Astrocyte (in vitro differentiated cells and primary cell): ENCODE results near the gene CDKAL1. TPM values are rescaled to one million over a fixed set of nuclear protein-coding genes. Genes with fewer than 3 reads are reported as not detected.
"Not testable (repeated sequence)": the region's sequence is repeated elsewhere in the genome, so short reads cannot be mapped to it uniquely, and the experiment has no call there.

ENCODE experiments used
- DNase-seq: peaks from one replicate; pipeline ENCODE4 v3.0.0-alpha.2; 2010; ENCODE audit warnings: low read depth
- FAIRE-seq: peaks from 2 replicates; lab custom pipeline; 2011; peaks lifted over from hg19 to GRCh38; lab: Jason Lieb, UNC
- H2AFZ ChIP-seq: 2 replicates; pipeline ENCODE4 v1.6.0; 2012; ENCODE audit warnings: low read depth, low read length, inconsistent platforms
- H3K27ac ChIP-seq: 2 replicates; pipeline ENCODE4 v1.5.1; 2011; ENCODE audit warnings: low read depth, low read length, inconsistent platforms
- H3K27me3 ChIP-seq: 2 replicates; pipeline ENCODE4 v1.6.0; 2011; ENCODE audit warnings: low read length, inconsistent platforms; ENCODE audit not compliant: insufficient read depth
- H3K36me3 ChIP-seq: 2 replicates; pipeline ENCODE4 v1.5.1; 2011; ENCODE audit warnings: low read length, inconsistent platforms; ENCODE audit not compliant: insufficient read depth
- H3K4me1 ChIP-seq: 2 replicates; pipeline ENCODE4 v1.5.1; 2011; ENCODE audit warnings: low read length, inconsistent platforms; ENCODE audit not compliant: insufficient read depth
- H3K4me2 ChIP-seq: 2 replicates; pipeline ENCODE4 v1.6.0; 2012; ENCODE audit warnings: low read length, inconsistent platforms
- H3K4me3 ChIP-seq: 2 replicates; pipeline ENCODE4 v1.5.1; 2011; ENCODE audit warnings: low read depth, mild to moderate bottlenecking, low read length, inconsistent platforms; ENCODE audit not compliant: insufficient read depth
- H3K79me2 ChIP-seq: 2 replicates; pipeline ENCODE4 v1.6.0; 2012; ENCODE audit warnings: mild to moderate bottlenecking, low read length, inconsistent platforms; ENCODE audit not compliant: insufficient read depth
- H3K9ac ChIP-seq: 2 replicates; pipeline ENCODE4 v1.6.0; 2012; ENCODE audit warnings: mild to moderate bottlenecking, low read length, inconsistent platforms
- H3K9me3 ChIP-seq: 2 replicates; pipeline ENCODE4 v1.5.1; 2012; ENCODE audit warnings: low read depth, mild to moderate bottlenecking, low read length, inconsistent platforms; ENCODE audit not compliant: insufficient read depth
- H4K20me1 ChIP-seq: 2 replicates; pipeline ENCODE4 v1.6.0; 2012; ENCODE audit warnings: low read length, inconsistent platforms; ENCODE audit not compliant: insufficient read depth
- H3K27ac Mint-ChIP-seq: one replicate; pipeline ENCODE4 v1.8.0; 2021; ENCODE audit warnings: mild to moderate bottlenecking, mixed read lengths; ENCODE audit not compliant: unreplicated experiment
- H3K27me3 Mint-ChIP-seq: one replicate; pipeline ENCODE4 v1.8.0; 2021; ENCODE audit warnings: low read depth, mixed read lengths; ENCODE audit not compliant: unreplicated experiment
- H3K36me3 Mint-ChIP-seq: one replicate; pipeline ENCODE4 v1.8.0; 2021; ENCODE audit warnings: low read depth, mixed read lengths; ENCODE audit not compliant: unreplicated experiment
- H3K4me1 Mint-ChIP-seq: one replicate; pipeline ENCODE4 v1.8.0; 2021; ENCODE audit warnings: low read depth, mixed read lengths; ENCODE audit not compliant: unreplicated experiment
- H3K4me3 Mint-ChIP-seq: one replicate; pipeline ENCODE4 v1.8.0; 2021; ENCODE audit warnings: mild to moderate bottlenecking, moderate library complexity, mixed read lengths; ENCODE audit not compliant: unreplicated experiment
- H3K9me3 Mint-ChIP-seq: one replicate; pipeline ENCODE4 v1.8.0; 2021; ENCODE audit warnings: mild to moderate bottlenecking, mixed read lengths; ENCODE audit not compliant: unreplicated experiment
- EZH2 ChIP-seq: IDR thresholded peaks from 2 replicates; pipeline ENCODE4 v1.6.1; 2012; ENCODE audit warnings: mild to moderate bottlenecking, low read length, inconsistent platforms; ENCODE audit not compliant: insufficient read depth
- total RNA-seq: library from RNA; stranded (reverse); gene quantifications from 2 replicates; pipeline ENCODE4 v1.2.1, GENCODE V29; 2021
- TF ChIP-seq, protein P1 (sequence below): IDR thresholded peaks from 2 replicates; pipeline ENCODE4 v1.5.1; 2011; ENCODE audit warnings: low read depth, mild to moderate bottlenecking, inconsistent platforms, low read length, moderate library complexity; ENCODE audit not compliant: insufficient read depth

The CDKAL1 gene
- total RNA-seq, 1 donor from 2014 or later = 13.7 TPM

DNA sequence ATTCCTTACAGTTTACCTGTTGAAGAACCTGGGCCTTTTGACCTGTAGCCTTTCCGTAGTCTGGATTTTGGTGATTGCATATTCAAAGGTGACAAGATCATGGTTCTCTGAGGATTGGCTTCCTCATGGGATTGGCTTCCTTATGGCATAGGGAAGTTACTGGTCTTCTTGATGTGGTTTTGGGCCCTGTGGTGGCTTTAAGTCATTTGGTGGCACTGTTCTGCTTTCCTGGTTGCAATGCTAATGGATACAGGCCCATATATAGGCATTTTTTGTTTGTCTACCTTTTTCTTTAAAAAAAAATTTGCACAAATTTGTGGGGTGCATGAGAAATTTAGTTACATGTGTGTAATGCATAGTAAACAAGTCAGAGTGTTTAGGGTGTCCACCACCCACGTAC, 185.7 kb downstream of the CDKAL1 start:
- no peak overlapping the region for H3K9ac ChIP-seq
- no peak for DNase-seq
- no peaks in the 10 kb centered on the region for H4K20me1 ChIP-seq
- no peaks in the 10 kb centered on the region for H3K9me3 Mint-ChIP-seq
- H3K4me2 ChIP-seq = no peak overlapping the region
- TF ChIP-seq EZH2 = no peak
- H3K27ac ChIP-seq = no peak overlapping the region
- H3K79me2 ChIP-seq = no peaks in the 10 kb centered on the region
- no peaks in the 10 kb centered on the region for H3K4me1 ChIP-seq
- H3K36me3 ChIP-seq = no peaks in the 10 kb centered on the region
- H3K27me3 ChIP-seq = no peaks in the 10 kb centered on the region
- H2AFZ ChIP-seq = no peak overlapping the region
- H3K27ac Mint-ChIP-seq = no peak overlapping the region
- H3K4me1 Mint-ChIP-seq = peaks cover 5% of the 10 kb centered on the region
- no peak for FAIRE-seq
- no peak overlapping the region for H3K4me3 Mint-ChIP-seq
- peaks cover 3% of the 10 kb centered on the region for H3K36me3 Mint-ChIP-seq
- no peaks in the 10 kb centered on the region for H3K9me3 ChIP-seq
- H3K27me3 Mint-ChIP-seq = no peaks in the 10 kb centered on the region
- no peak overlapping the region for H3K4me3 ChIP-seq

DNA sequence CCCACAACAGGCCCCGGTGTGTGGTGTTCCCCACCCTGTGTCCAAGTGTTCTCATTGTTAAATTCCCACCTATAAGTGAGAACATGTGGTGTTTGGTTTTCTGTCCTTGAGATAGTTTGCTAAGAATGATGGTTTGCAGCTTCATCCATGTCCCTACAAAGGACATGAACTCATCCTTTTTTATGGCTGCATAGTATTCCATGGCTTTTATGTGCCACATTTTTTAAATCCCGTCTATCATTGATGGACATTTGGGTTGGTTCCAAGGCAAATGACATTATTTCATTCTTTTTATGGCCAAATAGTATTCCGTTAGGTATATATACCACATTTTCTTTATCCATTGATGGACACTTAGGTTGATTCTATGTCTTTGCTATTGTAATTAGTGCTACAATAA, 186.9 kb downstream of the CDKAL1 start:
- not testable (repeated sequence) for H3K9ac ChIP-seq, H3K36me3 ChIP-seq, H3K27ac Mint-ChIP-seq, H3K27ac ChIP-seq, H3K36me3 Mint-ChIP-seq, H3K4me3 Mint-ChIP-seq, H3K9me3 ChIP-seq, H4K20me1 ChIP-seq, H3K79me2 ChIP-seq, H3K4me2 ChIP-seq, FAIRE-seq, H3K27me3 ChIP-seq, H3K4me1 Mint-ChIP-seq, H3K9me3 Mint-ChIP-seq, H2AFZ ChIP-seq, H3K4me3 ChIP-seq, H3K4me1 ChIP-seq, H3K27me3 Mint-ChIP-seq, DNase-seq

DNA sequence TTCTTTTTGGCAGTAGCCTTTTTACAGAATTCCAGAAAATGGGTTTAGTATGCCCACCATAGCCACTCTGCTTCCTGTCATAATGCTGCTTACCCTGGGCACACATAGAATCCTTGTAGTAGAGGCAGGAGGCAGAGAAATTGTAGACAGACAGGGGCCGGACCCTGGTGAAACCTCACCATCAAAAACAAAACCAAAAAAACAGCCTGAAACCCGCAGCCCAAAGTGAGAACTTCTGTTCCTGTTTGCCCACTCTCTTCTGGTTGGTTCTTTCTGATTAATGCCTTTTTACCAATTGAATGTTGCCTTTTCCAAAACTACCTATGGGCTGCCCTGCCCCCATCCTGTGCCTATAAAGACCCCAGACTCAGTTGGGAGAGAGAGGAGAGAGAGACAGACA, 188.2 kb downstream of the CDKAL1 start:
- Mint-ChIP-seq H3K27ac (no peak overlapping the region), H3K27me3 (no peaks in the 10 kb centered on the region), H3K9me3 (no peaks in the 10 kb centered on the region), H3K4me1 (peaks cover 5% of the 10 kb centered on the region), H3K36me3 (peaks cover 3% of the 10 kb centered on the region), H3K4me3 (no peak overlapping the region)
- H3K4me3 ChIP-seq = no peak overlapping the region
- H3K27me3 ChIP-seq = no peaks in the 10 kb centered on the region
- H3K79me2 ChIP-seq = no peaks in the 10 kb centered on the region
- no peaks in the 10 kb centered on the region for H3K36me3 ChIP-seq
- TF ChIP-seq EZH2 = no peak
- TF ChIP-seq, protein P1, sequence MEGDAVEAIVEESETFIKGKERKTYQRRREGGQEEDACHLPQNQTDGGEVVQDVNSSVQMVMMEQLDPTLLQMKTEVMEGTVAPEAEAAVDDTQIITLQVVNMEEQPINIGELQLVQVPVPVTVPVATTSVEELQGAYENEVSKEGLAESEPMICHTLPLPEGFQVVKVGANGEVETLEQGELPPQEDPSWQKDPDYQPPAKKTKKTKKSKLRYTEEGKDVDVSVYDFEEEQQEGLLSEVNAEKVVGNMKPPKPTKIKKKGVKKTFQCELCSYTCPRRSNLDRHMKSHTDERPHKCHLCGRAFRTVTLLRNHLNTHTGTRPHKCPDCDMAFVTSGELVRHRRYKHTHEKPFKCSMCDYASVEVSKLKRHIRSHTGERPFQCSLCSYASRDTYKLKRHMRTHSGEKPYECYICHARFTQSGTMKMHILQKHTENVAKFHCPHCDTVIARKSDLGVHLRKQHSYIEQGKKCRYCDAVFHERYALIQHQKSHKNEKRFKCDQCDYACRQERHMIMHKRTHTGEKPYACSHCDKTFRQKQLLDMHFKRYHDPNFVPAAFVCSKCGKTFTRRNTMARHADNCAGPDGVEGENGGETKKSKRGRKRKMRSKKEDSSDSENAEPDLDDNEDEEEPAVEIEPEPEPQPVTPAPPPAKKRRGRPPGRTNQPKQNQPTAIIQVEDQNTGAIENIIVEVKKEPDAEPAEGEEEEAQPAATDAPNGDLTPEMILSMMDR = no peak
- no peak overlapping the region for H3K27ac ChIP-seq
- no peak overlapping the region for H3K4me2 ChIP-seq
- H3K9ac ChIP-seq = no peak overlapping the region
- no peaks in the 10 kb centered on the region for H3K4me1 ChIP-seq
- no peak for DNase-seq
- H4K20me1 ChIP-seq = no peaks in the 10 kb centered on the region
- FAIRE-seq = no peak
- H3K9me3 ChIP-seq = no peaks in the 10 kb centered on the region
- H2AFZ ChIP-seq = no peak overlapping the region

DNA sequence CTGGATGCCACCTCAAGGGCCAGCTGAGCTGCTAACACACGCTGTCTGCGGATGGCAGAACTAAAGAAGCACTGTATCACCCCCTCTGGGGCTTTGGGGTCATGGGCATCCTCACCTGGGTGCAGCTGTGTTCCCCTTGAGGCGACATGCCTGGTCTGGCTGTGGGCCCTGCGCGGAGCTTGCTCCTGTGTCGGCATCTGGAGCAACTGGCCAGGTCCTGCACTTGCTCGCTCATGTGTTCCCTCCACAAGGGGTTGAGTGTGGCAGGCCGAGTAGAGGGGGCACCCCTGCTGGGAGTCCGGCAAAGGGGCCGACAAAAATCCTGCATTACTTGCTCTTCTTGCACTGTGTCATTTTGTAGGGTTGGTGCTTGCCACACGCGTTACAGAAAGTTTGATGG, 189.0 kb downstream of the CDKAL1 start:
- Histone ChIP-seq H3K27me3 (no peaks in the 10 kb centered on the region), H3K27ac (no peak overlapping the region), H3K9ac (no peak overlapping the region), H3K9me3 (no peaks in the 10 kb centered on the region), H3K79me2 (no peaks in the 10 kb centered on the region), H3K4me1 (no peaks in the 10 kb centered on the region), H3K4me2 (no peak overlapping the region), H3K4me3 (no peak overlapping the region), H4K20me1 (no peaks in the 10 kb centered on the region), H2AFZ (no peak overlapping the region), H3K36me3 (no peaks in the 10 kb centered on the region)
- H3K27me3 Mint-ChIP-seq = no peaks in the 10 kb centered on the region
- TF ChIP-seq EZH2 = no peak
- TF ChIP-seq, protein P1 = no peak
- DNase-seq (no peak), FAIRE-seq (no peak)
- H3K4me1 Mint-ChIP-seq = peaks cover 5% of the 10 kb centered on the region
- no peak overlapping the region for H3K4me3 Mint-ChIP-seq
- peaks cover 3% of the 10 kb centered on the region for H3K36me3 Mint-ChIP-seq
- no peaks in the 10 kb centered on the region for H3K9me3 Mint-ChIP-seq
- no peak overlapping the region for H3K27ac Mint-ChIP-seq
